HL-60 (cell line): ENCODE results near the gene FBXO48.

Experiments
- GABPA ChIP-seq: IDR thresholded peaks from 2 replicates; pipeline ENCODE4 v1.6.1; 2012; ENCODE audit warnings: low read depth
- POLR2AphosphoS5 ChIP-seq: IDR thresholded peaks from 2 replicates; pipeline ENCODE4 v1.6.1; 2012; ENCODE audit warnings: low read depth
- SPI1 ChIP-seq: IDR thresholded peaks from 2 replicates; pipeline ENCODE4 v1.6.1; 2012; ENCODE audit warnings: low read depth, mild to moderate bottlenecking, borderline replicate concordance
- TF ChIP-seq, protein P1 (sequence below): IDR thresholded peaks from 2 replicates; pipeline ENCODE4 v1.6.1; 2012; ENCODE audit warnings: low read depth; ENCODE audit not compliant: insufficient replicate concordance
- TF ChIP-seq, protein P2 (sequence below): IDR thresholded peaks from one replicate; pipeline ENCODE4 v1.5.1; 2011; ENCODE audit warnings: low read length, control low read depth, inconsistent platforms; ENCODE audit not compliant: insufficient read depth

DNA sequence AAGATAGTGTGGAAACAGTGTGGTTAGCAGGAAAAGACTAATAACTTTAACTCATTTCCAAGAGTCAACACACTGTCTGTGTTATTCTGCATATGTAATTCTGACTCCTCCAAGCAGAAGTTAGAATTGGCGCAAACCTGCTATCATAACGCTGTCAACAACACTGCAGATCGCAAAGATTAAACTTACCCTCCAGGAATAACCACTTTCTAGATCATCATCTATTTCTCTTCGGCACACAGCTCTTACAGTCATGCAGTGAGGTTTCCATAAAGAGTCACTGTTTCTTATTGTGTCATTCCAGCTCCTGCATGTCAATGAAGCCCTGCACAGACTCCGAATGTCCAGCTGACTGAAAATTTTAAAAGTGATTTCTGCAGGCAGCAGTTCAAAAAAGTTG lies 2.4 kb downstream of the FBXO48 start:
- no peak for TF ChIP-seq POLR2AphosphoS5
- TF ChIP-seq, protein P1, sequence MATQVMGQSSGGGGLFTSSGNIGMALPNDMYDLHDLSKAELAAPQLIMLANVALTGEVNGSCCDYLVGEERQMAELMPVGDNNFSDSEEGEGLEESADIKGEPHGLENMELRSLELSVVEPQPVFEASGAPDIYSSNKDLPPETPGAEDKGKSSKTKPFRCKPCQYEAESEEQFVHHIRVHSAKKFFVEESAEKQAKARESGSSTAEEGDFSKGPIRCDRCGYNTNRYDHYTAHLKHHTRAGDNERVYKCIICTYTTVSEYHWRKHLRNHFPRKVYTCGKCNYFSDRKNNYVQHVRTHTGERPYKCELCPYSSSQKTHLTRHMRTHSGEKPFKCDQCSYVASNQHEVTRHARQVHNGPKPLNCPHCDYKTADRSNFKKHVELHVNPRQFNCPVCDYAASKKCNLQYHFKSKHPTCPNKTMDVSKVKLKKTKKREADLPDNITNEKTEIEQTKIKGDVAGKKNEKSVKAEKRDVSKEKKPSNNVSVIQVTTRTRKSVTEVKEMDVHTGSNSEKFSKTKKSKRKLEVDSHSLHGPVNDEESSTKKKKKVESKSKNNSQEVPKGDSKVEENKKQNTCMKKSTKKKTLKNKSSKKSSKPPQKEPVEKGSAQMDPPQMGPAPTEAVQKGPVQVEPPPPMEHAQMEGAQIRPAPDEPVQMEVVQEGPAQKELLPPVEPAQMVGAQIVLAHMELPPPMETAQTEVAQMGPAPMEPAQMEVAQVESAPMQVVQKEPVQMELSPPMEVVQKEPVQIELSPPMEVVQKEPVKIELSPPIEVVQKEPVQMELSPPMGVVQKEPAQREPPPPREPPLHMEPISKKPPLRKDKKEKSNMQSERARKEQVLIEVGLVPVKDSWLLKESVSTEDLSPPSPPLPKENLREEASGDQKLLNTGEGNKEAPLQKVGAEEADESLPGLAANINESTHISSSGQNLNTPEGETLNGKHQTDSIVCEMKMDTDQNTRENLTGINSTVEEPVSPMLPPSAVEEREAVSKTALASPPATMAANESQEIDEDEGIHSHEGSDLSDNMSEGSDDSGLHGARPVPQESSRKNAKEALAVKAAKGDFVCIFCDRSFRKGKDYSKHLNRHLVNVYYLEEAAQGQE: no peak
- TF ChIP-seq, protein P2, sequence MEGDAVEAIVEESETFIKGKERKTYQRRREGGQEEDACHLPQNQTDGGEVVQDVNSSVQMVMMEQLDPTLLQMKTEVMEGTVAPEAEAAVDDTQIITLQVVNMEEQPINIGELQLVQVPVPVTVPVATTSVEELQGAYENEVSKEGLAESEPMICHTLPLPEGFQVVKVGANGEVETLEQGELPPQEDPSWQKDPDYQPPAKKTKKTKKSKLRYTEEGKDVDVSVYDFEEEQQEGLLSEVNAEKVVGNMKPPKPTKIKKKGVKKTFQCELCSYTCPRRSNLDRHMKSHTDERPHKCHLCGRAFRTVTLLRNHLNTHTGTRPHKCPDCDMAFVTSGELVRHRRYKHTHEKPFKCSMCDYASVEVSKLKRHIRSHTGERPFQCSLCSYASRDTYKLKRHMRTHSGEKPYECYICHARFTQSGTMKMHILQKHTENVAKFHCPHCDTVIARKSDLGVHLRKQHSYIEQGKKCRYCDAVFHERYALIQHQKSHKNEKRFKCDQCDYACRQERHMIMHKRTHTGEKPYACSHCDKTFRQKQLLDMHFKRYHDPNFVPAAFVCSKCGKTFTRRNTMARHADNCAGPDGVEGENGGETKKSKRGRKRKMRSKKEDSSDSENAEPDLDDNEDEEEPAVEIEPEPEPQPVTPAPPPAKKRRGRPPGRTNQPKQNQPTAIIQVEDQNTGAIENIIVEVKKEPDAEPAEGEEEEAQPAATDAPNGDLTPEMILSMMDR: no peak
- no peak for TF ChIP-seq SPI1
- TF ChIP-seq GABPA: no peak
